H9 (cell line): Measurements from ENCODE around the gene MED13L. TPM values are rescaled to one million over a fixed set of nuclear protein-coding genes. Genes with fewer than 3 reads are reported as not detected.

Experiments used
- DNase-seq: peaks from one replicate; pipeline ENCODE4 v3.0.0-alpha.2; 2017
- H2AFZ ChIP-seq: one replicate; pipeline ENCODE4 v1.6.1; 2013; ENCODE audit warnings: mild to moderate bottlenecking, low read length, control low read depth, moderate library complexity
- H2AK5ac ChIP-seq: 2 replicates; pipeline ENCODE4 v1.6.1; 2013; ENCODE audit warnings: low read length, control low read depth, mixed read lengths; ENCODE audit not compliant: insufficient read length
- H2BK120ac ChIP-seq: one replicate; pipeline ENCODE4 v1.6.1; 2013; ENCODE audit warnings: low read depth, mild to moderate bottlenecking, low read length, control low read depth, inconsistent platforms; ENCODE audit not compliant: poor library complexity, severe bottlenecking
- H2BK12ac ChIP-seq: 2 replicates; pipeline ENCODE4 v1.6.1; 2013; ENCODE audit warnings: low read length, control low read depth, mixed read lengths, low read depth; ENCODE audit not compliant: insufficient read length
- H2BK15ac ChIP-seq: 2 replicates; pipeline ENCODE4 v1.6.1; 2013; ENCODE audit warnings: low read depth, low read length, control low read depth
- H2BK20ac ChIP-seq: one replicate; pipeline ENCODE4 v1.6.1; 2013; ENCODE audit warnings: low read depth, mild to moderate bottlenecking, low read length, control low read depth, inconsistent platforms; ENCODE audit not compliant: poor library complexity, severe bottlenecking
- H2BK5ac ChIP-seq: 2 replicates; pipeline ENCODE4 v1.6.1; 2013; ENCODE audit warnings: low read length, control low read depth, mixed read lengths; ENCODE audit not compliant: insufficient read length
- H3K14ac ChIP-seq: 2 replicates; pipeline ENCODE4 v1.6.1; 2013; ENCODE audit warnings: low read length, control low read depth; ENCODE audit not compliant: insufficient read depth
- H3K18ac ChIP-seq: 2 replicates; pipeline ENCODE4 v1.6.1; 2013; ENCODE audit warnings: low read depth, mild to moderate bottlenecking, mixed read lengths, low read length, control low read depth; ENCODE audit not compliant: insufficient read length
- H3K23ac ChIP-seq: 2 replicates; pipeline ENCODE4 v1.6.1; 2013; ENCODE audit warnings: low read length, control low read depth, mixed read lengths, low read depth; ENCODE audit not compliant: insufficient read length
- H3K23me2 ChIP-seq: 2 replicates; pipeline ENCODE4 v1.6.1; 2013; ENCODE audit warnings: low read depth, mild to moderate bottlenecking, mixed read lengths, low read length, control low read depth; ENCODE audit not compliant: insufficient read length, poor library complexity, severe bottlenecking
- H3K27ac ChIP-seq: 2 replicates; pipeline ENCODE4 v1.5.1; 2013; ENCODE audit warnings: low read length, control low read depth, mixed read lengths, low read depth; ENCODE audit not compliant: insufficient read length
- H3K27me3 ChIP-seq: 2 replicates; pipeline ENCODE4 v1.6.1; 2013; ENCODE audit warnings: low read length, control low read depth, inconsistent platforms; ENCODE audit not compliant: insufficient read depth
- H3K4ac ChIP-seq: 2 replicates; pipeline ENCODE4 v1.6.1; 2013; ENCODE audit warnings: low read depth, mild to moderate bottlenecking, control low read depth, inconsistent platforms, low read length, moderate library complexity
- H3K4me1 ChIP-seq: 2 replicates; pipeline ENCODE4 v1.6.1; 2013; ENCODE audit warnings: low read length, control low read depth, inconsistent platforms; ENCODE audit not compliant: insufficient read depth
- H3K4me2 ChIP-seq: 2 replicates; pipeline ENCODE4 v1.6.1; 2013; ENCODE audit warnings: low read length, control low read depth, mixed read lengths; ENCODE audit not compliant: insufficient read length, insufficient read depth
- H3K56ac ChIP-seq: 2 replicates; pipeline ENCODE4 v1.6.1; 2013; ENCODE audit warnings: low read depth, mild to moderate bottlenecking, mixed read lengths, low read length, control low read depth; ENCODE audit not compliant: insufficient read length
- H3K79me1 ChIP-seq: 2 replicates; pipeline ENCODE4 v1.6.1; 2013; ENCODE audit warnings: low read depth, mild to moderate bottlenecking, moderate library complexity, low read length, control low read depth, inconsistent platforms; ENCODE audit not compliant: insufficient read depth, poor library complexity, severe bottlenecking
- H3K79me2 ChIP-seq: 2 replicates; pipeline ENCODE4 v1.6.1; 2013; ENCODE audit warnings: low read length, control low read depth, inconsistent platforms; ENCODE audit not compliant: insufficient read depth
- H3K9ac ChIP-seq: 2 replicates; pipeline ENCODE4 v1.6.1; 2013; ENCODE audit warnings: low read length, control low read depth, mixed read lengths; ENCODE audit not compliant: insufficient read length; ENCODE audit errors: extremely low read depth
- H3K9me3 ChIP-seq: one replicate; pipeline ENCODE4 v1.6.1; 2013; ENCODE audit warnings: low read depth, low read length, inconsistent platforms; ENCODE audit not compliant: control insufficient read depth
- H3T11ph ChIP-seq: one replicate; pipeline ENCODE4 v1.6.1; 2013; ENCODE audit warnings: mild to moderate bottlenecking, low read length, control low read depth, inconsistent platforms
- H4K20me1 ChIP-seq: one replicate; pipeline ENCODE4 v1.6.1; 2013; ENCODE audit not compliant: control insufficient read depth, insufficient read length, insufficient read depth
- H4K5ac ChIP-seq: 2 replicates; pipeline ENCODE4 v1.6.1; 2013; ENCODE audit warnings: low read depth, mild to moderate bottlenecking, mixed read lengths, low read length, control low read depth; ENCODE audit not compliant: insufficient read length
- H4K8ac ChIP-seq: replicated peaks from 2 replicates; pipeline ENCODE4 v1.6.1; 2013; ENCODE audit warnings: low read length, control low read depth, mixed read lengths, low read depth; ENCODE audit not compliant: insufficient read length
- H4K91ac ChIP-seq: 2 replicates; pipeline ENCODE4 v1.6.1; 2013; ENCODE audit warnings: low read depth, mild to moderate bottlenecking, moderate library complexity, mixed read lengths, low read length, control low read depth; ENCODE audit not compliant: insufficient read length
- H3K27ac Mint-ChIP-seq, 3 experiments: 2 replicates in 2 of 3; 3 replicates in 1 of 3; pipeline ENCODE4 v1.8.0; 2020 to 2021; ENCODE audit warnings: mixed read lengths in 3 of 3, mild to moderate bottlenecking in 1 of 3, moderate library complexity in 1 of 3
- H3K27me3 Mint-ChIP-seq: 2 replicates; pipeline ENCODE4 v1.8.0; 2021; ENCODE audit warnings: low read depth, mild to moderate bottlenecking, moderate library complexity, mixed read lengths
- H3K36me3 Mint-ChIP-seq, 3 experiments: 2 replicates in 2 of 3; 3 replicates in 1 of 3; pipeline ENCODE4 v1.8.0; 2020 to 2021; ENCODE audit warnings: low read depth in 3 of 3, mixed read lengths in 3 of 3; ENCODE audit not compliant: insufficient read depth in 1 of 3
- H3K4me1 Mint-ChIP-seq, 2 experiments: 2 replicates each; pipeline ENCODE4 v1.8.0; 2020; ENCODE audit warnings: mixed read lengths in 2 of 2
- H3K4me3 Mint-ChIP-seq, 2 experiments: 2 replicates in 1 of 2; 3 replicates in 1 of 2; pipeline ENCODE4 v1.8.0; 2020 to 2021; ENCODE audit warnings: mild to moderate bottlenecking in 2 of 2, mixed read lengths in 2 of 2, moderate library complexity in 1 of 2
- H3K9me3 Mint-ChIP-seq, 2 experiments: 2 replicates in 1 of 2; 3 replicates in 1 of 2; pipeline ENCODE4 v1.8.0; 2020; ENCODE audit warnings: mild to moderate bottlenecking in 2 of 2, mixed read lengths in 2 of 2, moderate library complexity in 1 of 2
- WGBS: extraction: QIAGEN DNeasy Blood & Tissue Kit; methylation state at CpG from one replicate; pipeline ENCODE4 v1.1.7; 2013; ENCODE audit warnings: missing lambda C conversion rate, low lambda C conversion rate, mixed read lengths; ENCODE audit not compliant: insufficient read length; ENCODE audit errors: extremely low coverage; 5-methylcytosine and 5-hydroxymethylcytosine counted together
- total RNA-seq: library from RNA; stranded (reverse); gene quantifications from 2 replicates; pipeline ENCODE4 v1.2.1, GENCODE V29; 2021
- TF ChIP-seq, protein P1 (sequence below): fragments of 200-600 bp; sonication (generic); conservative IDR thresholded peaks from 3 replicates; pipeline ENCODE4 v1.8.0; 2021; ENCODE audit warnings: antibody characterized with exemption, mild to moderate bottlenecking

Gene MED13L
- total RNA-seq, 1 experiment from 2014 or later: 52.4 TPM

DNA sequence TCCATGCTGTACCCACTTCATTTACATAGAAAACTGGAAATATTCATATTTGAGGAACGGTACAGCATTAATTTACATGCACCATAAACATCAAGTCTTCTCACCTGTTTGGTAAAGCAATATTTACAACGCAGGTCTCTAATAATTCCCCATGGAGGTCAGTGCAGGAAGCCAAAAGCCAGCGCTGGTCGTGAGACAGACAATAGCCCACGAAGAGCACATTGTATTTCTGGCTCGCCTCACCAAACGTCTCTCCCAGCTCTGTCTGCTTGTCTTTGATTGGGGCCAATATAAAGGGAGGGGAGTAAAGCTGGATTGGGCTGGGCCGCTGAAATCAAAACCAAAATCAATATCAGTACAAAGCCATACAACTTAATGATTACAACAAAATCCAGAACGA lies 302.1 kb downstream of the MED13L start:
- H2AFZ ChIP-seq: no peak overlapping the region
- H3T11ph ChIP-seq: no peak overlapping the region
- peaks cover 8 to 29% (median 28%) of the 10 kb centered on the region in 3 experiments; a peak in 6 of 7 replicates for H3K36me3 Mint-ChIP-seq
- H4K91ac ChIP-seq: no peak overlapping the region
- H4K20me1 ChIP-seq: no peaks in the 10 kb centered on the region
- H3K23ac ChIP-seq: no peak overlapping the region
- no CpG with 5 or more reads among the region's 9 CpGs for WGBS
- H3K23me2 ChIP-seq: no peaks in the 10 kb centered on the region
- H3K18ac ChIP-seq: no peak overlapping the region
- no peak overlapping the region for H4K5ac ChIP-seq
- H2BK12ac ChIP-seq: no peak overlapping the region
- no peak overlapping the region for H3K4ac ChIP-seq
- peaks cover 8 to 11% of the 10 kb centered on the region in 2 experiments for H3K4me1 Mint-ChIP-seq
- no peak overlapping the region for H3K4me3 Mint-ChIP-seq
- H3K9ac ChIP-seq: no peak overlapping the region
- H2BK5ac ChIP-seq: no peak overlapping the region
- peak overlapping the region in 1 of 3 experiments; percentile 23; a peak in 1 of 7 replicates for H3K27ac Mint-ChIP-seq
- no peaks in the 10 kb centered on the region for H3K9me3 ChIP-seq
- H2AK5ac ChIP-seq: no peak overlapping the region
- TF ChIP-seq, protein P1, sequence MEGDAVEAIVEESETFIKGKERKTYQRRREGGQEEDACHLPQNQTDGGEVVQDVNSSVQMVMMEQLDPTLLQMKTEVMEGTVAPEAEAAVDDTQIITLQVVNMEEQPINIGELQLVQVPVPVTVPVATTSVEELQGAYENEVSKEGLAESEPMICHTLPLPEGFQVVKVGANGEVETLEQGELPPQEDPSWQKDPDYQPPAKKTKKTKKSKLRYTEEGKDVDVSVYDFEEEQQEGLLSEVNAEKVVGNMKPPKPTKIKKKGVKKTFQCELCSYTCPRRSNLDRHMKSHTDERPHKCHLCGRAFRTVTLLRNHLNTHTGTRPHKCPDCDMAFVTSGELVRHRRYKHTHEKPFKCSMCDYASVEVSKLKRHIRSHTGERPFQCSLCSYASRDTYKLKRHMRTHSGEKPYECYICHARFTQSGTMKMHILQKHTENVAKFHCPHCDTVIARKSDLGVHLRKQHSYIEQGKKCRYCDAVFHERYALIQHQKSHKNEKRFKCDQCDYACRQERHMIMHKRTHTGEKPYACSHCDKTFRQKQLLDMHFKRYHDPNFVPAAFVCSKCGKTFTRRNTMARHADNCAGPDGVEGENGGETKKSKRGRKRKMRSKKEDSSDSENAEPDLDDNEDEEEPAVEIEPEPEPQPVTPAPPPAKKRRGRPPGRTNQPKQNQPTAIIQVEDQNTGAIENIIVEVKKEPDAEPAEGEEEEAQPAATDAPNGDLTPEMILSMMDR: no peak
- no peaks in the 10 kb centered on the region for H3K27me3 ChIP-seq
- H2BK20ac ChIP-seq: no peak overlapping the region
- H2BK15ac ChIP-seq: no peak overlapping the region
- no peaks in the 10 kb centered on the region for H3K79me1 ChIP-seq
- no peak overlapping the region for H3K56ac ChIP-seq
- no peak for DNase-seq
- no peaks in the 10 kb centered on the region for H3K27me3 Mint-ChIP-seq
- H2BK120ac ChIP-seq: no peak overlapping the region
- H3K4me2 ChIP-seq: no peak overlapping the region
- no peaks in the 10 kb centered on the region for H3K4me1 ChIP-seq
- H3K79me2 ChIP-seq: no peaks in the 10 kb centered on the region
- no peak overlapping the region for H4K8ac ChIP-seq
- H3K9me3 Mint-ChIP-seq: no peaks in the 10 kb centered on the region
- H3K27ac ChIP-seq: no peak overlapping the region
- H3K14ac ChIP-seq: no peak overlapping the region
